Neuron (in vitro differentiated cells): ENCODE measurements around the gene NME7.
A peak's percentile ranks its signal among the peaks of the same experiment; 100 is the strongest.
"Not testable (repeated sequence)": the region's sequence is repeated elsewhere in the genome, so short reads cannot be mapped to it uniquely, and the experiment has no call there.

Source experiments
- H2AFZ ChIP-seq: one replicate; pipeline ENCODE4 v1.6.1; 2013; ENCODE audit warnings: low read depth, mild to moderate bottlenecking, inconsistent platforms, low read length, moderate library complexity
- H3K27me3 ChIP-seq: one replicate; pipeline ENCODE4 v1.6.1; 2013; ENCODE audit warnings: low read length; ENCODE audit not compliant: insufficient read depth
- H3K36me3 ChIP-seq: one replicate; pipeline ENCODE4 v1.6.1; 2013; ENCODE audit warnings: low read length; ENCODE audit not compliant: insufficient read depth
- H3K4me1 ChIP-seq: one replicate; pipeline ENCODE4 v1.6.1; 2013; ENCODE audit warnings: low read length; ENCODE audit not compliant: insufficient read depth
- H3K4me3 ChIP-seq: 2 replicates; pipeline ENCODE4 v1.5.1; 2013; ENCODE audit warnings: mild to moderate bottlenecking, low read length, moderate library complexity
- H3K9me3 ChIP-seq: one replicate; pipeline ENCODE4 v1.6.1; 2013; ENCODE audit warnings: low read length

NME7 gene, protein sequence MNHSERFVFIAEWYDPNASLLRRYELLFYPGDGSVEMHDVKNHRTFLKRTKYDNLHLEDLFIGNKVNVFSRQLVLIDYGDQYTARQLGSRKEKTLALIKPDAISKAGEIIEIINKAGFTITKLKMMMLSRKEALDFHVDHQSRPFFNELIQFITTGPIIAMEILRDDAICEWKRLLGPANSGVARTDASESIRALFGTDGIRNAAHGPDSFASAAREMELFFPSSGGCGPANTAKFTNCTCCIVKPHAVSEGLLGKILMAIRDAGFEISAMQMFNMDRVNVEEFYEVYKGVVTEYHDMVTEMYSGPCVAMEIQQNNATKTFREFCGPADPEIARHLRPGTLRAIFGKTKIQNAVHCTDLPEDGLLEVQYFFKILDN

DNA sequence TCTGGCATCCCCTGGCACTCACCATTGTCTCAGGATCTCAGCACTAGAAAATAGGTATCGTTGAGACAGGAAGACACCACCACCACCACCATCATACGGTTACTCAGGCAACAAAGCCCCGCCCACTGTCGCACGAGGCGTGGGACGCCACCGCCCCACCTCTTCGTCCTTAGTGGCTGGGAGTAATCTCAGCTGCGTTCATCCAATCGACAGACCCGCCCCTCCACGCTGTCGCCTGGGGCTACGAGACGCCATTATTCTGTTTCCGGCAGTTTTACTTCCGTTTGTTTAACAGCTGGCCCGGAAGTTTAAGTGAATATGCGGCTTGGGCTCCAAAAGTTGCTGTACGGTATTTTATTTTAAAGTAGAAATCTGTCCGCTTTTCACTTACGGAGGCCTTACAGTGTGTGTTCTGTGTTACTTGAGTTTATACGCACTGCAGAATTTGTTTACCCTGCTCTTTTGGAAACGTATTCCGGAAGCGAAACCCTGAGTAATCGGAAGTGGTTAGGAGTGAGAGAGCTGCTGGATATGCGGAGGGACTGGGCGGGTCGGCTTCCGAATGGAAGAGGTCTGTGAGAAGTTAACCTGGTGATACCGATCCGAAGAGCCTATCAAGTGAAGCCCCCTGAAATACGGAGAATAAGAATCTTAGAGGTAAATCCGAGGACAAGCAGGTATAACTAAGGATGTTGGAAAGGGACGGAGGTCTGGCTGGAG, at the start of gene NME7, which contains the start of gene BLZF1:
Gene NME7, minus strand, starts transcription at position 112 of the 720 bp plus-strand sequence. Its CDS starts 87 bp downstream, at position 25.
Gene BLZF1, plus strand, starts transcription at position 510 of the 720 bp plus-strand sequence. CDS start 1,328 bp downstream, outside the sequence.
- Histone ChIP-seq H3K36me3 (peaks cover 23% of the 10 kb centered on the region), H3K27me3 (no peaks in the 10 kb centered on the region), H2AFZ (peak within 1 kb of the TSS; percentile 83), H3K4me3 (peak within 1 kb of the TSS; percentile 89), H3K4me1 (peaks cover 9% of the 10 kb centered on the region), H3K9me3 (peaks cover 3% of the 10 kb centered on the region)

DNA sequence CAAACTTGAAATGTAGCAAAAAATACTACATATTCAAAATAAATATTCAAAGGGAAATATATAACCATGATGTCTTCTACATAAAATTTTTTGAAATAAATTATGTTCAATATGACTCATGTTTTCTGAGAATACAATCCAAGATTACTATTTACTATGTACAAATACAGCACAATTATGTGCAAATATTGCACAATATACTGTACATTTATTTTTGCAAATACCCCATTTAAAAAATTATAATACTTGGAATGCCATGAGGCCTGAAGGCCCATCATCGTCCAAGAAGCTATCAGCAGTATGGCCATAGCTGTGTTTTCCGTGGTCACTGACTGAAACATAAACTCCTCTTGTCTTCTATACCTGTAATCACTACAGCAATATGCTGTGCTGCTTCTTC, 47.4 kb upstream of the NME7 start:
- no peak overlapping the region for H2AFZ ChIP-seq
- H3K4me3 ChIP-seq, result no peak overlapping the region
- no peaks in the 10 kb centered on the region for H3K9me3 ChIP-seq
- H3K36me3 ChIP-seq, result peaks cover 8% of the 10 kb centered on the region
- no peaks in the 10 kb centered on the region for H3K27me3 ChIP-seq
- H3K4me1 ChIP-seq, result no peaks in the 10 kb centered on the region

DNA sequence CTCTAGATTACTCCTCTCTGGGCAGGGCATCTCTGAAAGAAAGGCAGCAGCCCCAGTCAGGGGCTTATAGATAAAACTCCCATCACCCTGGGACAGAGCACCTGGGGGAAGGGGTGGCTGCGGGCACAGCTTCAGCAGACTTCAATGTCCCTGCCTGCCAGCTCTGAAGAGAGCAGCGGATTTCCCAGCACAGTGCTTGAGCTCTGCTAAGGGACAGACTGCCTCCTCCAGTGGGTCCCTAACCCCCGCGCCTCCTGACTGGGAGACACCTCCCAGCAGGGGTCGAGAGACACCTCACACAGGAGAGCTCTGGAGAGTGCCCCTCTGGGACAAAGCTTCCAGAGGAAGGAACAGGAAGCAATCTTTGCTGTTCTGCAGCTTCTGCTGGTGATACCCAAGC, 40.7 kb upstream of the NME7 start:
- not testable (repeated sequence) for H3K36me3 ChIP-seq, H3K9me3 ChIP-seq, H3K27me3 ChIP-seq, H2AFZ ChIP-seq, H3K4me1 ChIP-seq, H3K4me3 ChIP-seq

DNA sequence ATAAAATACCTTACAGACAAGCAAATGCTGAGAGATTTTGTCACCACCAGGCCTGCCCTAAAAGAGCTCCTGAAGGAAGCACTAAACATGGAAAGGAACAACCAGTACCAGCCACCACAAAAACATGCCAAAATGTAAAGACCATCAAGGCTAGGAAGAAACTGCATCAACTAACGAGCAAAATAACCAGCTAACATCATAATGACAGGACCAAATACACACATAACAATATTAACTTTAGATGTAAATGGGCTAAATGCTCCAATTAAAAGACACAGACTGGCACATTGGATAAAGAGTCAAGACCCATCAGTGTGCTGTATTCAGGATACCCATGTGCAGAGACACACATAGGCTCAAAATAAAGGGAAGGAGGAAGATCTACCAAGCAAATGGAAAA, 35.0 kb upstream of the NME7 start:
- H3K27me3 ChIP-seq, result not testable (repeated sequence)

DNA sequence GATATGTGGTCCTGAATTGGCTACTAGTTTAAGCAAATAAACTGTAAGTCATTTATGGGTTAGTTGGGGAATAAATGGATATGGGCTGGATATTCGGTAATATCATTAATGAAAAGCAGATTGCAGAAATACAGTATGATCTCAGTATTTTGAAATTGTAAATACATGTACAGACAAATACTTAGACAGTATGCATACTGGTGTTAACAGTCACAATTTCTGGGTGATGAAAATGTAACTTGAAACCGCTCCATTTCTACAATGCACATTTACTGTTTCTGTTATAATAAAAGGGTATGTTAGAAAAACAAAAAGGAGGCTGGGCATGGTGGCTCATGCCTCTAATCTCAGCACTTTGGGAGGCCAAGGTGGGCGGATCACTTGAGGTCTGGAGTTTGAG, 28.4 kb upstream of the NME7 start:
- no peaks in the 10 kb centered on the region for H3K4me1 ChIP-seq
- no peak overlapping the region for H2AFZ ChIP-seq
- H3K4me3 ChIP-seq, result no peak overlapping the region
- peaks cover 5% of the 10 kb centered on the region for H3K9me3 ChIP-seq
- peaks cover 31% of the 10 kb centered on the region for H3K36me3 ChIP-seq
- no peaks in the 10 kb centered on the region for H3K27me3 ChIP-seq

More for the DNA sequence above, 35.0 kb upstream of the NME7 start:
- not testable (repeated sequence) for H3K4me3 ChIP-seq, H3K36me3 ChIP-seq, H2AFZ ChIP-seq, H3K9me3 ChIP-seq, H3K4me1 ChIP-seq

DNA sequence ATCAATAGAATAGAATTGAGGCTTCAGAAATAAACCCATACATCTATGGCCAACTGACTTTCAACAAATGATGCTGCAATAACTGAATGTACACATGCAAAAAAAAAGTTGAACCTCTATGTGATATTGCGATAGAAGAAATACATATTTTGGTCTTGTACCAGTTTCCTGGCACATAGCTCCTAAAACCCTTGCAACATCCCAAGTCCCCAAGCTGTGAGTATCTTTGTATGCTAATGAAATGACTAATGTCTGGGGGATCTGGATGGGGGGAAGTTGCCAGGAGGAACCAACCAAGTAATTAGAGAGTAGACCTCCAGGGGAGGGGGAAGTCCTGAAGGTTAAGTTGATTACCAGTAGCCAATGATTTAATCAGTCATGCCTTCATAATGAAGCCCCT, 24.8 kb upstream of the NME7 start:
- peaks cover 57% of the 10 kb centered on the region for H3K36me3 ChIP-seq
- H3K9me3 ChIP-seq, result no peaks in the 10 kb centered on the region
- H3K4me3 ChIP-seq, result no peak overlapping the region
- no peaks in the 10 kb centered on the region for H3K4me1 ChIP-seq
- no peaks in the 10 kb centered on the region for H3K27me3 ChIP-seq
- no peak overlapping the region for H2AFZ ChIP-seq

DNA sequence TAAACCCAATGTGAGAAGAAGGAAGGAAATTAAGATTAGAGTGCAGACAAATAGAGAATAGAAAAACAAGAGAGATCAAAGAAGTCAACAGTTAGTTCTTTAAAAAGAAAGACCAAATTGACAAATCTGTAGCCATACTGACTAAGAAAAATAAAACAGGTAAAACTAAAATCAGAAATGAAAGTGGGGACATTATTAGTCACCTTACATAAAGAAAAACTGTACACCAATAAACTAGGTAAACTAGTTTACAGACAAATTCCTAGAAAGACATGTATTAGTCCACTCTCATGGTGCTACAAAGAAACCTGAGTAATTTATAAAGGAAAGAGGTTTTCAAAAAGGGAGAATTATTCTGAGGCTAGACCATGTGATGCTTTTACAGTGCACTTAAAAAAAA, 22.7 kb upstream of the NME7 start:
- Histone ChIP-seq H3K9me3 (no peaks in the 10 kb centered on the region), H2AFZ (no peak overlapping the region), H3K4me1 (no peaks in the 10 kb centered on the region), H3K36me3 (peaks cover 62% of the 10 kb centered on the region), H3K27me3 (no peaks in the 10 kb centered on the region), H3K4me3 (no peak overlapping the region)

DNA sequence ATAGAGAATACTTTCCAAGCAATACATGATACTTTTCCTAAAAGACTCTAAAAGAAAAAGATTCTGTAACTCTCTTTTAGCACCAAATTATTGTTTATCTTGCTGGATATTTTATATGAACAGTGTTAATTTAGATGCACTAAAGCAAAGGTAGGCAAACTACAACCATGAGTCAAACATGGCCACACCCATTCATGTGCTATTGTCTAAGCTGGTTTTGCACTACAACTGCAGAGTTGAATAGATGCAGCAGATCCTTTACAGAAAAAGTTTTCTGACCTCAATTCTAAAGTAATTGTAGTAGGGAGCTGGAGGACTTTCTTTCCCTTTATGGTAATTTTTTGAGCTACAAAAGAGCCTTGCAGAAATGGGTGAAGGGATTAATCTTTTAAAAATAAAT, 19.8 kb upstream of the NME7 start:
- Histone ChIP-seq H2AFZ (no peak overlapping the region), H3K9me3 (no peaks in the 10 kb centered on the region), H3K36me3 (peaks cover 69% of the 10 kb centered on the region), H3K27me3 (no peaks in the 10 kb centered on the region), H3K4me1 (no peaks in the 10 kb centered on the region), H3K4me3 (no peak overlapping the region)

DNA sequence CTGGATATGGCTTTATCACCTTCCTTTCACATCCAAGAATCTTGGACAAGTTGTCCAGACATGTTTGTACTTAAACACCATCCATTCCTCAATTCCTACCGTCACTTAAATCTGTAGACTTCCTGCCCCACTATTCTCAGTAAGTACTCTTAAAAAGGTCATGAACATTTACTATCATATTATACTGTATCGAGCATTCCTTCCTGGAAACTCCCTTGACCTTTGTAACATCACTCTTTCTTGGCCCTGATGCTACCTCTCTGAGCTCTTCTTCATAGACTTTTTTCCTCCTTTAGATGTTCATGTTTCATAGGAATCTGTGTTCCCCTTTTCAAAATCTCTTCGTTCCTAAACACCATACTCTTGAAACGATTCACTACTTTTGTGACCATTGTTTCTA, 15.9 kb upstream of the NME7 start:
- no peak overlapping the region for H2AFZ ChIP-seq
- H3K4me1 ChIP-seq, result no peaks in the 10 kb centered on the region
- no peak overlapping the region for H3K4me3 ChIP-seq
- H3K27me3 ChIP-seq, result no peaks in the 10 kb centered on the region
- peaks cover 69% of the 10 kb centered on the region for H3K36me3 ChIP-seq
- H3K9me3 ChIP-seq, result no peaks in the 10 kb centered on the region

DNA sequence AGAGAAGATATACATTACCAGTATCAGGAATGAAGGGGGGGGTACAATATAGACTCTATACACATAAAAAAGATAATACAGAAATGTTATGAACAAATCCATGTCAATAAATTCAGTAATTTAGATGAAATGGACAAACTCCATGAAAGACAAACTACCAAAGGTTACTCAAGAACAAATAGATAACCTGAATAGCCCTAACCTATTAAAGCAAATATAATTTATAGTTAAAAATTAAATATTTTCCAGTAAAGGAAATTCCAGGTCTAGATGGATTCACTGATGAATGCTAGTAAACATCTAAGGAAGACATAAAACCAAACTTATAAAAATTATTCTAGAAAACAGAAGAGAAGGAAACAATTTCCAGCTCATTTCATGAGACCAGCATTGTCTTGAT, 13.6 kb upstream of the NME7 start:
- Histone ChIP-seq H3K9me3 (no peaks in the 10 kb centered on the region), H3K36me3 (peaks cover 74% of the 10 kb centered on the region), H3K4me1 (no peaks in the 10 kb centered on the region), H3K27me3 (no peaks in the 10 kb centered on the region), H3K4me3 (no peak overlapping the region), H2AFZ (no peak overlapping the region)

DNA sequence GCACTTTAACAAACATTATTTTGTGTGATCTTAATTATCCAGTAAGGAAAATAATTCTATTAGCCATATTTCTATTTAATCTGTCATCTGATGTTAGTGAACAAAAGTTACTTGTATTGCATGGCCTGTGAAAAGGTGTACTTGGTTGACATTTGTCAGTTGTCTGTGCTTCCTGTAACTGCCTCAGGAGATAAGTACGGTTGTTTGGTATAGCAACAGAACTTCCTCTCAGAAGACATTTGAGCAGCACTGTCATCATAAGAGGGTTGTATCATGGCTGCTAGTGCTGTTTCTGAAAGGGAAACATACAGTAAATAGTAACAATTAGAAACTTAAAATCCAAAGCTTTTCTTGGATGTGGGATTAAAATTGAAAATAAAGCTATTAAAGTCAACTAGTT, 3.8 kb upstream of the NME7 start:
- no peak overlapping the region for H3K4me3 ChIP-seq
- no peaks in the 10 kb centered on the region for H3K27me3 ChIP-seq
- H3K4me1 ChIP-seq, result peaks cover 8% of the 10 kb centered on the region
- H3K36me3 ChIP-seq, result peaks cover 33% of the 10 kb centered on the region
- H3K9me3 ChIP-seq, result no peaks in the 10 kb centered on the region
- H2AFZ ChIP-seq, result no peak overlapping the region

DNA sequence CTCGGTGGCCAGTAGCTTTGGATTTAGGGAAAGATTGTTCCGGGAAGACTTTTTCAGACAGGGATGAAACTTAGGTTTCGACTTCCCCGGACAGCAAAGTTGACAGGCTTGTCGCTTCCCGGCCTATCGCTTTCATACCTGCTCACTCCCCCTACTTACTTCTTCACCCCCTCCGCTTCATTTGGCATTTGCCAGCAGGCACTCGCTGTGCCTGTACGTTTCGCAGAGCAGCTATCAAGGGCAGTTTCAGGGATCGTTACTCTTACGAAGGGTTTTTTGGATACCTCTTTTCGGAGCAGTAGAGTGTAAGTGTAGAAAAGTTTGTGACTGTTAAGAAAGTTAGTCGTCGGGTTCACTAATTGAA, 791 bp upstream of the NME7 start:
- H3K36me3 ChIP-seq, result peaks cover 28% of the 10 kb centered on the region
- no peaks in the 10 kb centered on the region for H3K27me3 ChIP-seq
- H2AFZ ChIP-seq, result peak overlapping the region; percentile 72
- H3K4me3 ChIP-seq, result peak overlapping the region; percentile 89
- peaks cover 3% of the 10 kb centered on the region for H3K9me3 ChIP-seq
- peaks cover 9% of the 10 kb centered on the region for H3K4me1 ChIP-seq

DNA sequence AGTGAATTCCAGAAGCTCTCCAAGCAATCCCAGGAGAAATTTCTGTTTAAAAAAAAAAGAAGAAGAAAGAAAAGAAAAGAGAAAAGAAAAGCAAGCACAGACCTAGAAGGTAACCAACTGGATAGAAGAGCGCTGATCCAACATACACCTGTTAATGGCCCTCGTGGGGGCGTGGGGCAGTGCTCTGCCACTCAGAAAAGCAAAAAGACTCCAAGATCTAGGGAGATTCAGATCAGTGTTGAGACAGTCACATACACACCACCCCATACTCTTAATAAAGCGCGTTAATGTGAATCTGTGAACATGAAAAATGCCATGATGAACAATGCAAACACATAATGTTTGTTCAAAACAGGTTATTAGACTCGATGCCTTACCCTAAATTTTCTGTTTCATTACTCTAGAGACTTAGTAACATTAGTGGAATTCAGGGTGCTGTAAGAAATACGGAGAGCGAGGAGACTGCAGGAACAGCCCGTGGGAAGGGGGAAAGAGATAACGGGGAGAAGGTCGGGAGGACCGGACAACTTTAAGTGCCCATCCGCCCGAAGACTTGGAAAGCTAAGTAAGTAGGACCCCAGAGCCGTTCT, 406 bp downstream of the NME7 start:
- peaks cover 18% of the 10 kb centered on the region for H3K36me3 ChIP-seq
- peak overlapping the region; percentile 89 for H3K4me3 ChIP-seq
- H3K27me3 ChIP-seq, result no peaks in the 10 kb centered on the region
- H3K9me3 ChIP-seq, result peaks cover 3% of the 10 kb centered on the region
- peaks cover 9% of the 10 kb centered on the region for H3K4me1 ChIP-seq
- peak overlapping the region; percentile 83 for H2AFZ ChIP-seq
